ENCODE measurements around the gene PRKCH. TPM values are rescaled to one million over a fixed set of nuclear protein-coding genes. Genes with fewer than 3 reads are reported as not detected.

PRKCH gene
- total RNA-seq, 1 experiment from 2014 or later = 12.4 TPM

DNA sequence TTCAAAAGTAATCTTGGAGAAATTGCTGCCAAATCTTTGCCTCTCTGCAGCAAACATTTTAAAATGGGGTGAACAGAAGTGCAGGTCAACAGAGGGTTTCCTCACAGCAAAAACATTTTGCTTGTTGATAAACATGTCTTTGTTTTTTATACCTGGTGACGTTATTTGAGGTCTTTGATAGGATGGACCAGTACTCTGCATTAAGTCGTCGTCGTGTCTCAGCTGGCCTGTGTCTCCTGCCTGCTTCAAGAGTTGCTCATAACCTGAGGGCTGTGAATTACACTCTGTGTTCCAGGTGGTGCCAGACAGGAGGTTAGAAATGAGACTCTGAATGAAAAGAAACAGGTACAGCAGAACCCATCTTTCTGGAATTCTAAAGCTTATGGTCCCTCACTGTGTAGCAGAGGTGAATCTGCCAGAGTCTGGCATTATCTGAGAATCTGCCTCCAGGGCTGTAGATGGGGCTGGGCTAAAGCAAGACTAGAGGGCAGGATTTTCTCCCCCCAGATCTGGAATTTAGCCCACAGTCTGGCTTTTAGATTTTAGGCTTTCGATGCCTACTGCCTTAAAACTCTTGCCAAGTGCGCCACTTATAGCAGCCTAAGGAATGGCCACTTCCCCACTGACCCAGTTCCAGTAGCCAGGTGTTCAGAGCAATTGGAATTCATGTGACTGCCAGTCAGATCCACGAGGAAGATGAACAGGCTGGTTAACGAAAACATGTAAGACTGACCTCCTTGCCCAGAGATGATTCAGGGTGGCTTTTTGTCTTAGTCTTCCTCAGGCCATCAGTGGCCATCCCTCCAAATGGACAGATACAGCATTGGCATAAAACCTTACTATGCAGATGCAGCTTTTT, 161.2 kb downstream of the PRKCH start:
- ChIA-PET POLR2A (interaction anchor here (1.4 kb wide), 1 partner anchor 80 kb away, joined by 3 read pairs; no protein-coding TSS in a partner anchor), CTCF (interaction anchor here (0.7 to 1.4 kb wide), 2 partner anchors 30 to 249 kb away, joined by 3 to 5 read pairs; no protein-coding TSS in a partner anchor)
- Mint-ChIP-seq H3K27ac (ENCODE audit: low read depth, unreplicated experiment) (no peak overlapping the region), H3K36me3 (ENCODE audit: insufficient read depth, unreplicated experiment) (peaks cover 18% of the 10 kb centered on the region), H3K9me3 (ENCODE audit: unreplicated experiment) (no peaks in the 10 kb centered on the region), H3K27me3 (ENCODE audit: insufficient read depth, unreplicated experiment) (no peaks in the 10 kb centered on the region), H3K4me1 (ENCODE audit: insufficient read depth, unreplicated experiment) (peaks cover 29% of the 10 kb centered on the region), H3K4me3 (ENCODE audit: unreplicated experiment) (no peak overlapping the region)
- TF ChIP-seq, protein P1, sequence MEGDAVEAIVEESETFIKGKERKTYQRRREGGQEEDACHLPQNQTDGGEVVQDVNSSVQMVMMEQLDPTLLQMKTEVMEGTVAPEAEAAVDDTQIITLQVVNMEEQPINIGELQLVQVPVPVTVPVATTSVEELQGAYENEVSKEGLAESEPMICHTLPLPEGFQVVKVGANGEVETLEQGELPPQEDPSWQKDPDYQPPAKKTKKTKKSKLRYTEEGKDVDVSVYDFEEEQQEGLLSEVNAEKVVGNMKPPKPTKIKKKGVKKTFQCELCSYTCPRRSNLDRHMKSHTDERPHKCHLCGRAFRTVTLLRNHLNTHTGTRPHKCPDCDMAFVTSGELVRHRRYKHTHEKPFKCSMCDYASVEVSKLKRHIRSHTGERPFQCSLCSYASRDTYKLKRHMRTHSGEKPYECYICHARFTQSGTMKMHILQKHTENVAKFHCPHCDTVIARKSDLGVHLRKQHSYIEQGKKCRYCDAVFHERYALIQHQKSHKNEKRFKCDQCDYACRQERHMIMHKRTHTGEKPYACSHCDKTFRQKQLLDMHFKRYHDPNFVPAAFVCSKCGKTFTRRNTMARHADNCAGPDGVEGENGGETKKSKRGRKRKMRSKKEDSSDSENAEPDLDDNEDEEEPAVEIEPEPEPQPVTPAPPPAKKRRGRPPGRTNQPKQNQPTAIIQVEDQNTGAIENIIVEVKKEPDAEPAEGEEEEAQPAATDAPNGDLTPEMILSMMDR (IDR thresholded peaks at IDR 0.05; ENCODE audit: unreplicated experiment) = no peak
- BruUV-seq (replicated peaks) = no TSS peak
- DNase-seq (ENCODE audit: unreplicated experiment) = no peak
- intact Hi-C loops (cut with micrococcal nuclease) = no loop called here

DNA sequence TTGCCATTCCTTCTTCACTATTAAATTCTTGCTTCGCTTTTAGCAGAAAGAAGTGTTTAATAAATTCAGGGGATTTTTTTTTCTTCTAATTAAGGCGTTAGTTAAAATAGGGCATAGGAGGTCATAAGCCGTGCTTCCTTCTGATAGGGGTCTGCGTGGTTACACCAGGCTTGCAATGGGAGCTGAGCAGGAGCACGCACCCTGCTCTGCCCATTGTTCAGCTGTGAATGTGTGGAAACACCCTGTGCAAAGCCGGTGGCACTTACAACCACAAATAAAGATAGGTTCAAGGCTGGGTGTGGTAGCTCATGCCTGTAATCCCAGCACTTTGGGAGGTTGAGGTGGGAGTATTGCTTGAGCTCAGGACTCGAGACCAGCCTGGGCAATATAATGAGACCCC, 162.1 kb downstream of the PRKCH start:
- H3K27ac Mint-ChIP-seq (ENCODE audit: low read depth, unreplicated experiment) = no peak overlapping the region
- no TSS peak for BruUV-seq (replicated peaks)
- H3K4me1 Mint-ChIP-seq (ENCODE audit: insufficient read depth, unreplicated experiment) = peaks cover 24% of the 10 kb centered on the region
- TF ChIP-seq, protein P1 (IDR thresholded peaks at IDR 0.05; ENCODE audit: unreplicated experiment) = no peak
- H3K9me3 Mint-ChIP-seq (ENCODE audit: unreplicated experiment) = no peaks in the 10 kb centered on the region
- H3K36me3 Mint-ChIP-seq (ENCODE audit: insufficient read depth, unreplicated experiment) = peaks cover 27% of the 10 kb centered on the region
- CTCF ChIA-PET = interaction anchor here (0.5 to 0.7 kb wide), 3 partner anchors 11 to 351 kb away, joined by 3 to 4 read pairs (median 3); no protein-coding TSS in a partner anchor
- POLR2A ChIA-PET = interaction anchor here (0.7 kb wide), 1 partner anchor 15 kb away, joined by 3 read pairs; no protein-coding TSS in a partner anchor
- no peak for DNase-seq (ENCODE audit: unreplicated experiment)
- H3K27me3 Mint-ChIP-seq (ENCODE audit: insufficient read depth, unreplicated experiment) = no peaks in the 10 kb centered on the region
- intact Hi-C loops (cut with micrococcal nuclease) = no loop called here
- H3K4me3 Mint-ChIP-seq (ENCODE audit: unreplicated experiment) = no peak overlapping the region

DNA sequence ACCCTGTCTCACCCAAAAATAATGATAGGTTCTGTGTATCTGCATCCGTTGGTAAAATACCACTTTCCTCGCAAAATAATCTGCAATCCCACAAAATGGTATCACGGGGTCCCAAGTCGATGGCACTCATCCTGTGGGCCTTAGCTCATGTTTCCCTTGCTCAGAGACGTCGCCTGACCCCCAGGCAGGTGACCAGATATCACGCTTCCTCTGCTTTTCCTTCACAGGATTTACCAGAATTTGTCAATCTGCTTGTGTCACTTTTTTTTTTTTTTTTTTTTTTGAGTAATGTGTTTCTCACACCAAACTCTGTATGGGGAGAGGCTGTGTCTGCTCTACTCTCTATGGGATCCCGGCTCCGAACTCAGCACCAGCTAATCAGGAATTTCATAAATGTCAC, 162.7 kb downstream of the PRKCH start:
- CTCF ChIA-PET = interaction anchor here (0.6 kb wide), 2 partner anchors 45 to 350 kb away, joined by 3 to 4 read pairs; no protein-coding TSS in a partner anchor
- intact Hi-C loops (cut with micrococcal nuclease) = no loop called here
- Mint-ChIP-seq H3K27ac (ENCODE audit: low read depth, unreplicated experiment) (no peak overlapping the region), H3K36me3 (ENCODE audit: insufficient read depth, unreplicated experiment) (peaks cover 24% of the 10 kb centered on the region), H3K27me3 (ENCODE audit: insufficient read depth, unreplicated experiment) (no peaks in the 10 kb centered on the region), H3K4me3 (ENCODE audit: unreplicated experiment) (no peak overlapping the region), H3K9me3 (ENCODE audit: unreplicated experiment) (no peaks in the 10 kb centered on the region), H3K4me1 (ENCODE audit: insufficient read depth, unreplicated experiment) (peaks cover 21% of the 10 kb centered on the region)
- no peak for DNase-seq (ENCODE audit: unreplicated experiment)
- TF ChIP-seq, protein P1 (IDR thresholded peaks at IDR 0.05; ENCODE audit: unreplicated experiment) = no peak
- POLR2A ChIA-PET = interaction anchor here (0.7 kb wide), 2 partner anchors 15 to 213 kb away, joined by 3 read pairs; no protein-coding TSS in a partner anchor
- no TSS peak for BruUV-seq (replicated peaks)

DNA sequence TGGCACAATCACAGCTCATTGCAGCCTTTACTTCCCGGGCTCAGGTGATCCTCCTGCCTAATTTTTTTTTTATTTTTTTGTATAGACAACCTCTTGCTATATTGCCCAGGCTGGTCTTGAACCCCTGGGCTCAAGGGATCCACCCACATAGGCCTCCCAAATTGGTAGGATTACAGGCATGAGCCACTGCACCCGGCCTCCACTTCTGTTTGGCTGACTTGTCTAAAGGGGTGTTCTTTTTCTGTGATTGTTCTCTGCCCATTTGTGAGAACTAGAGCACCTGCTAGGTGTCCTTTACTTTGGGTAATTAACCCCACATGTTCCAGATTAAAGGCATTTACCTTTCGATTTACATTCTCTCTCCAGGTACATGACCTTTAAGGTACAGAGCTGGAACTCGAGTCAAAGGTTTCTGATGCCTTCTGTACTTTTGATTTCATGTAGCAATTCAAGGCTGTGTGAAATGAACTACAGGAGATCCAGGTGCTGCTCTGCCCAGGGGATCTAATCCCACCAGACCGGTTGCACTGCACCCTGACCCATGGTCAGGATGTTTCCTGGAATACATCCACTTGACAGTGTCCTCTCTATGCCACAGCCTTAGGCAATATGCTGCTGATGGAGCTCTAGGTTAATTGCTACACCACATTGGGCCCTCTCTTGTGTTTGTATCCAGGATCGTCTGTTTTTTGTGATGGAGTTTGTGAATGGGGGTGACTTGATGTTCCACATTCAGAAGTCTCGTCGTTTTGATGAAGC, 163.6 kb downstream of the PRKCH start:
- TF ChIP-seq, protein P1 (IDR thresholded peaks at IDR 0.05; ENCODE audit: unreplicated experiment) = no peak
- peaks cover 30% of the 10 kb centered on the region for H3K36me3 Mint-ChIP-seq (ENCODE audit: insufficient read depth, unreplicated experiment)
- BruUV-seq (replicated peaks) = no TSS peak
- CTCF ChIA-PET = interaction anchor here (0.6 to 1.6 kb wide), 3 partner anchors 10 to 44 kb away, joined by 3 to 4 read pairs (median 3); no protein-coding TSS in a partner anchor
- H3K9me3 Mint-ChIP-seq (ENCODE audit: unreplicated experiment) = no peaks in the 10 kb centered on the region
- POLR2A ChIA-PET = interaction anchor here (2.1 to 2.4 kb wide), 3 partner anchors 9 to 39 kb away, joined by 9 to 11 read pairs (median 9); no protein-coding TSS in a partner anchor
- H3K27ac Mint-ChIP-seq (ENCODE audit: low read depth, unreplicated experiment) = no peak overlapping the region
- DNase-seq (ENCODE audit: unreplicated experiment) = no peak
- no peak overlapping the region for H3K4me3 Mint-ChIP-seq (ENCODE audit: unreplicated experiment)
- intact Hi-C loops (cut with micrococcal nuclease) = no loop called here
- peaks cover 15% of the 10 kb centered on the region for H3K4me1 Mint-ChIP-seq (ENCODE audit: insufficient read depth, unreplicated experiment)
- no peaks in the 10 kb centered on the region for H3K27me3 Mint-ChIP-seq (ENCODE audit: insufficient read depth, unreplicated experiment)

All from MCF 10A (cell line).